Hippocampal formation (tissue), 2 donors: Measurements from ENCODE around the gene CCDC80.
"Not testable (repeated sequence)": the region's sequence is repeated elsewhere in the genome, so short reads cannot be mapped to it uniquely, and the experiment has no call there.

Source experiments
- DNase-seq, 2 donors: peaks; one replicate each; lab custom pipeline; 2025; lab: John Stamatoyannopoulos, UW

CCDC80 gene

GRCh38 chr3:112583105-112583504 lies 57.8 kb downstream of the CCDC80 start:
- DNase-seq: no peak

DNA sequence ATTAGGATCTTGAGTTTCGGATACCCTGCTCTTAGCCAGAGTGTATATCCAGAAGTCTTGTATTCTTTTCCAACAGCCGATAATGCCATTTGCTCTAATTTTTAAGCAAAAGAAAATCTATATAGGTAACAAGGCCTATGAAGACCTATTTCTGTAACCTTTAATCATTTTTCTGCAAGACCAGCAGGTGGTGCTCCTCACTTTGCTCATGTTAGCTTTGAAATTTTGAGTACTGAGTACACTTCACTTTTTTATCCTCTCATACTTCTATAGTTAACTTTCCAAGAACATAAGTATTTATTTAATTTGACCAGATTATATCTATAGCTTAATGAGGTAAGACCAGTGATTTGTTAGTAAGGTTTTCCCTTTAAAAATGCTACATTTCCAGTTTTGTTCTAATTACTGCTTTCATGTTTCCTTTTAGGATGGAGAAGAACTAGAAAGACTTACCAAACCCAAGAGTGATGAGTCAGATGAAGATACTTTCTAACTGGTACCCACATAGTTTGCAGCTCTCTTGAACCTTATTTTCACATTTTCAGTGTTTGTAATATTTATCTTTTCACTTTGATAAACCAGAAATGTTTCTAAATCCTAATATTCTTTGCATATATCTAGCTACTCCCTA lies 58.6 kb downstream of the CCDC80 start:
- peak; percentile 6 to 19 for DNase-seq

DNA sequence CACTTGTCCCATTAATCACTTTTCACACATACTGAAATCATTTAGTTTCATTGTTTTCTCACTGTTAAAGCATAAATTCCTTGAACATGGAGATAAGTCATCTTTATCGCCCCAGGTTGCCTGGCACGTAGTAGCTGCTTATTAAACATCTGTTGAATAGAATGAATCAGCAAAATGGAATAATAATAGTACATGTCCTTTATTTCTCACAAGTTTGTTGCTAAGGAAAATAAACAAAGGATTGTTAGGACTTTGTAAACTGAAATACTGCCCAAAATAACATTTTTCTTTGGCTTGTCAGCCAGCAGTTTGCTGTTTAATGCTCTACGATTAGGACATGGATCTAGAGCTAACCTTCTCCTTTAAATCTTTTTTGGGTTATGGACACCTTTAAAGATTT lies 61.2 kb downstream of the CCDC80 start:
- no peak for DNase-seq

GRCh38 chr3:112579232-112579631 lies 61.7 kb downstream of the CCDC80 start:
- no peak for DNase-seq

DNA sequence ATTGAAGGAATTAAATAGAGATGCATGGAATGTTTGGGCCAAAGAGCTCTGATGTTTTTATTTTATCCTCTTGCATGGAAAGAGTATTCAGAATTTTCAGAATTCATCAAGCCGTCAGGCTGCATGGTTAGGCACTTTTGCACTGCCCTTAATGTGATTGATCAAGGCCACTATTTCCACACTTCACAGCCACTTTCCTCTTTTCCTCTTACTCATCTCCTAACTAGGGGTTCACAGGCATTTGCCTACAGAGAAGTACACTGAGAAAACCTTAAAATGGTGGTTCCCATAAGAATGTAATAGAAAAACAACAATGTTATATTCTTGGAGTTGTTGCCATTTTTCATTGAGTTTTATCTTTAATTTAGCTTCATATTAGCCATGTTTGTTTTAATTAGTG lies 68.2 kb downstream of the CCDC80 start:
- DNase-seq: no peak

- DNase-seq: no peak
Observed at GRCh38 chr3:112569265-112569664, 71.7 kb downstream of the CCDC80 start.

- DNase-seq: no peak
Observed at GRCh38 chr3:112568642-112569041, 72.3 kb downstream of the CCDC80 start.

- DNase-seq: no peak
Observed at GRCh38 chr3:112564940-112565305, 76.0 kb downstream of the CCDC80 start.

- not testable (repeated sequence) for DNase-seq
Observed at GRCh38 chr3:112564247-112564939, 76.5 kb downstream of the CCDC80 start.

- peak; percentile 98 for DNase-seq
Observed at GRCh38 chr3:112561734-112562529, 79.0 kb downstream of the CCDC80 start, which contains the start of the genes ATG3 and SLC35A5. ATG3 (minus strand) TSS chr3:112561962; CDS start chr3:112561528, 434 bp downstream. SLC35A5 (plus strand) TSS chr3:112562045; CDS start chr3:112563404, 1,359 bp downstream.

DNA sequence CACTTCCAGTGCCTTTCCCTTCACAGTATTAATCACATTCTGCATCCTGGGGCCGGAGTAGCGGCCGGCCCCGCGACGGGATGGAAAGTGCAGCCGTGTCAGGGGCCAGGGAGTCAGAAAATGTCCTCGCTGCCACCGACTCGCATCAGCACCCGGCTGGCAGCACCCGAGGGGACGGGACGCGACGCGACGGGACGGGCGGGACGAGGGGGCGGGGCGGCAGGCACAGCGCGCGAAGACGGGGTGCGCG lies 79.5 kb downstream of the CCDC80 start:
- no peak for DNase-seq

- DNase-seq: peak in 1 of 2 donors; percentile 34
Observed at GRCh38 chr3:112560721-112561483, 80.0 kb downstream of the CCDC80 start.

GRCh38 chr3:112560307-112560706 lies 80.6 kb downstream of the CCDC80 start:
- no peak for DNase-seq

DNA sequence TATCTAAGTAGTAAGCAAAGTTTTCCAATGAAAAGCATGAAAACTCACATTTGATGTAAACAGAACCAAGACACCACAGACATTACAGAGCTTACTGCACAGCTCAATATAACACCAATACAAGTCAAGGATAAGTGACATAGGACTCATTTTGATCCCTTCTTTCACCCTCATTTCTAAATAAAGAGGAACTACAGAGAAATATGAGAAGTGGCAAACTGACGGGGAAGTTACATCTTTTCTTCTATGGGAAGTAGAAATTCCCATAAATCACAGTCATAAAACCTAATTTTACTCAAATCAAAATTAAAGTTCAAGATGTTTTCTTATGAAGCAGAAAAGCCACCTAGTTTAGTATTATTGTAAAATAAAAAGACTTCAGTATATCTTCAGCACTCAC lies 83.0 kb downstream of the CCDC80 start:
- no peak for DNase-seq

GRCh38 chr3:112555535-112556170 lies 85.3 kb downstream of the CCDC80 start:
- peak in 1 of 2 donors; percentile 23 for DNase-seq

- DNase-seq: no peak
Observed at GRCh38 chr3:112550859-112551258, 90.1 kb downstream of the CCDC80 start.
